Measurements from ENCODE around the gene HLA-DRA.

HLA-DRA gene

DNA sequence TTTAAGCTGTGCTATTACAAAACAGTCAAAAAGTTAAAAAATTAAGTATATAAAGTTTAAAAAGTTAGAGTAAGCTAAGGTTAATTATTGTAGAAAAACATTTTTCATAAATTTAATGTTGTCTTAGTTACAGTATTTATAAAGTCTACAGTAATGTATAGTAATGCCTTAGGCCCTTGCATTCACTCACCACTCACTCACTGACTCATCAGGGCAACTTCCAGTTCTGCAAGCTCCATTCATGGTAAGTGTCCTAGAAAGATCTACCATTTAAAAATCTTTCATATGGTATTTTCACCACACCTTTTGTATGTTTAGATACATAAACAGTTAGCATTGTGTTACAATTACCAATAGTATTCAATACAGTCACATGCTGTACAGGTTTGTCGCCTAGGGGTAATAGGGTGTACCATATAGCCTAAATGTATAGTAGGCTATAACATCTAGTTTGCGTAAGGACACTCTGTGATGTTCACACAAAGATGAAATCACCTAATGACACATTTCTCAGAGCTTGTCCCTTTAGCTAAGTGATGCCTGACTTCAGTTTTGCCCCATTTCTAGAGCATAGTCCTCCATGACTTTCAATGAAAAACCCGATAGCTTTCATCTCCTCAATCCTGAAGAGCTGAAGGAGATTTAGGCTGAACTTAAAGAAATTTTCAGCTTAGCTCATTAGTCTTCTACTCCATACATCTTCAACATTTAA is 14.9 kb upstream of the HLA-DRA start:
- TF ChIP-seq CTCF (IDR thresholded peaks at IDR 0.05): no peak
- no peaks in the 10 kb centered on the region for H3K36me3 ChIP-seq
- no peak overlapping the region for H3K27ac ChIP-seq
- H3K27me3 ChIP-seq: peaks cover 7% of the 10 kb centered on the region
- H3K4me1 ChIP-seq (ENCODE audit: control insufficient read depth in 1 of 2, insufficient read depth in 1 of 2, low read depth in 1 of 2, low read length in 1 of 2): no peaks in the 10 kb centered on the region
- H3K9me3 ChIP-seq: no peaks in the 10 kb centered on the region
- no peak overlapping the region for H3K4me3 ChIP-seq (ENCODE audit: low read depth in 1 of 2, low read length in 1 of 2)

GRCh38 chr6:32426338-32426737 is 13.3 kb upstream of the HLA-DRA start:
- Histone ChIP-seq H3K4me3 (ENCODE audit: low read depth in 1 of 2, low read length in 1 of 2) (no peak overlapping the region), H3K4me1 (ENCODE audit: control insufficient read depth in 1 of 2, insufficient read depth in 1 of 2, low read depth in 1 of 2, low read length in 1 of 2) (no peaks in the 10 kb centered on the region), H3K9me3 (no peaks in the 10 kb centered on the region), H3K36me3 (no peaks in the 10 kb centered on the region), H3K27me3 (peaks cover under 1% of the 10 kb centered on the region), H3K27ac (no peak overlapping the region)
- no peak for TF ChIP-seq CTCF (IDR thresholded peaks at IDR 0.05)

DNA sequence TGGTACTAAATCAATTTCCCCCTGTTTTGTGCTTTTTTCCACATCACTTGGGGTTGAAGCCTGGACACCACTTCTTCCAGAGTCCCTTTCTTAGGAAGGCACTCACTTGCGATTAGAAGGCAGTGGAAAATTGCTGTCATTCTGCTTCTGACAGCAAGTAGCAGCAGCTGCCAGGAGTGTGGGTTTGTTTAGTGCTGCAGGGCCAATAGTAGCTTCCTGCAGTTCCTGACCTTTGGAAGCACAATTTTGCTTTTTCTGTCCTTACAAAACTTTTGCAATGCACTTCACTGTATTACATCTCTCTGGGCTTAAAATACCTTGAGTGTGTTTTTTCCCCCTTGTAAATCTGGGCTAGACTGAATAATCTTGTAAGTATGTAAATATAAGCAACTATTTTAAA is 12.5 kb upstream of the HLA-DRA start:
- H3K36me3 ChIP-seq: no peaks in the 10 kb centered on the region
- H3K4me1 ChIP-seq (ENCODE audit: control insufficient read depth in 1 of 2, insufficient read depth in 1 of 2, low read depth in 1 of 2, low read length in 1 of 2): no peaks in the 10 kb centered on the region
- H3K4me3 ChIP-seq (ENCODE audit: low read depth in 1 of 2, low read length in 1 of 2): no peak overlapping the region
- peaks cover 6% of the 10 kb centered on the region for H3K27me3 ChIP-seq
- H3K9me3 ChIP-seq: no peaks in the 10 kb centered on the region
- no peak for TF ChIP-seq CTCF (IDR thresholded peaks at IDR 0.05)
- no peak overlapping the region for H3K27ac ChIP-seq

GRCh38 chr6:32427934-32428474 is 11.7 kb upstream of the HLA-DRA start:
- no peaks in the 10 kb centered on the region for H3K9me3 ChIP-seq

DNA sequence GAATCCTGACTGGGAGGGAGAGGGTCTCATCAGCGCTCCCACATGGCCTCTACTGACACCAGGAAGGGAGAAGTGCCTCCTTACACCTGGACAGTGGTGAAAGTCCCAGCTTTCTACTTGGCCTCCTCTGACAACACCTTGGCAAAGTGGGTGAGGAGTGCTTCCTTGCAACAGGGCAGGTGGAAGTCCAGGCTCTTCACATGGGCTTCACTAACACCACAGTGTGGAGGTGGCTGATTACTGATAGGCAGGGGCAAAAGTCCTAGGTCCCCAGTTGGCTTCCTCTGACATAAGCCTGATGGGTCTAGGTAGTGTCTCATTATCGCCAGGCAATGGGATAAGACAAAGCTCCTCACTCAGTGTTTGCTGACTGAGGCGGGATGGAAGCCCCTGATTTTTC is 9.5 kb upstream of the HLA-DRA start:
- no peak for TF ChIP-seq CTCF (IDR thresholded peaks at IDR 0.05)
- Histone ChIP-seq H3K27me3 (peaks cover 21% of the 10 kb centered on the region), H3K4me3 (ENCODE audit: low read depth in 1 of 2, low read length in 1 of 2) (no peak overlapping the region), H3K4me1 (ENCODE audit: control insufficient read depth in 1 of 2, insufficient read depth in 1 of 2, low read depth in 1 of 2, low read length in 1 of 2) (no peaks in the 10 kb centered on the region), H3K27ac (no peak overlapping the region), H3K36me3 (no peaks in the 10 kb centered on the region), H3K9me3 (no peaks in the 10 kb centered on the region)

More at GRCh38 chr6:32427934-32428474, 11.7 kb upstream of the HLA-DRA start:
- no peaks in the 10 kb centered on the region for H3K36me3 ChIP-seq
- no peak overlapping the region for H3K4me3 ChIP-seq (ENCODE audit: low read depth in 1 of 2, low read length in 1 of 2)
- H3K27ac ChIP-seq: no peak overlapping the region
- H3K4me1 ChIP-seq (ENCODE audit: control insufficient read depth in 1 of 2, insufficient read depth in 1 of 2, low read depth in 1 of 2, low read length in 1 of 2): no peaks in the 10 kb centered on the region
- TF ChIP-seq CTCF (IDR thresholded peaks at IDR 0.05): no peak
- H3K27me3 ChIP-seq: peaks cover 14% of the 10 kb centered on the region

Measured in neutrophil (primary cell).